Ecto neural progenitor cell (in vitro differentiated cells): ENCODE results near the gene PHTF1.
"Not testable (repeated sequence)": the region's sequence is repeated elsewhere in the genome, so short reads cannot be mapped to it uniquely, and the experiment has no call there.

ENCODE experiments used
- DNase-seq: peaks from one replicate; pipeline ENCODE4 v3.0.0-alpha.2; 2018; ENCODE audit warnings: low spot score

PHTF1 gene

DNA sequence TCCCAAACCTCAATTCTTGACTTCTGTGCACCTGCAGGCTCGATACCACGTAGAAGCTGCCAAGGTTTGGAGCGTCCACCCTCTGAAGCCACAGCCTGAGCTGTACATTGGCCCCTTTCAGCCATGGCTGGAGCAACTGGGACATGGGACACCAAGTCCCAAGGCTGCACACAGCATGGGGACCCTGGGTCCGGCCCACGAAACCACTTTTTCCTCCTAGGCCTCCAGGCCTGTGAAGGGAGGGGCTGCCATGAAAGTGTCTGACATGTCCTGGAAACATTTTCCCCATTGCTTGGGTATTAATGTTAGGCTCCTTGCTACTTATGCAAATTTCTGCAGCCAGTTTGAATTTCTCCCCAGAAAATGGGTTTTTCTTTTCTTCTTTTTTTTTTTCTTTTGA lies 40.7 kb downstream of the PHTF1 start:
- DNase-seq, result not testable (repeated sequence)

DNA sequence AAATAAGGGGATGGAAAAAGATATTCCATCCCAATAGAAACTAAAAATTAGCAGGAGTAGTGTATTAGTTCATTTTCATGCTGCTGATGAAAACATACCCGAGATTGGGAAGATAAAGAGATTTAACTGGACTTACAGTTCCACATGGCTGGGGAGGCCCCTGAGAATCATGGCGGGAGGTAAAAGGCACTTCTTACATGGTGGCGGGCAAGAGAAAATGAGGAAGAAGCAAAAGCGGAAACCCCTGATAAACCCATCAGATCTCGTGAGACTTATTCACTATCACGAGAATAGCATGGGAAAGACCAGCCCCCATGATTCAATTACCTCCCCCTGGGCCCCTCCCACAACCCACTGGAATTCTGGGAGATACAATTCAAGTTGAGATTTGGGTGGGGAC lies 41.8 kb downstream of the PHTF1 start:
- not testable (repeated sequence) for DNase-seq

DNA sequence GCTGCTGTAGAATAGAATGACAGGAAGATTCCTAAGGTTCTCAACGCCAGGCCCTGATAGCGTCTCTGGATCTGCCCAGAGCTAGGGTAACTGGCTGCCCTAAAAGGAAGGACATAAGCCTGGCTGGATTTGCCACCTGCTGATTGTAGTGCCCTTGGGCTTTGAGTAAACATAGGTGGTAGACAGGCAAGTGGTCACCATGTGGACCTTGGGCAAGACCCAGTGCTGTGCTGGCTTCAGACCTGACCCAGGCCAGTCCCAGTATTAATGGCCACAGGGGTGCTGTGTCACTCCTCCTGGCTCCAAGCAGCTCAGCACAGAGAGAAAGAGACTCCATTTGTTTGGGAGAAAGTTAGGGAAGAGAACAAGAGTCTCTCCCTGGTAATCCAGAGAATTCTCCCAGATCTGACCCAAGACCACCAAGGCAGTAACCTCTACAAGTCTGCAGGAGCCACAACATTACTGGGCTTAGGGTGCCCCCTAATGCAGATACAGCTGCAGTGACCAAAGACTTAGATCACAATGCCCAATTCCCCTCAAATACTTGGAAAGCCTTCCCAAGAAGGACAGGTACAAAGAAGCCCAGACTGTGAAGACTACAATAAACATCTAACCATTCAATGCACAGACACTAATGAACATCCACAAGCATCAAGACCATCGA lies 44.5 kb downstream of the PHTF1 start:
- DNase-seq, result no peak

DNA sequence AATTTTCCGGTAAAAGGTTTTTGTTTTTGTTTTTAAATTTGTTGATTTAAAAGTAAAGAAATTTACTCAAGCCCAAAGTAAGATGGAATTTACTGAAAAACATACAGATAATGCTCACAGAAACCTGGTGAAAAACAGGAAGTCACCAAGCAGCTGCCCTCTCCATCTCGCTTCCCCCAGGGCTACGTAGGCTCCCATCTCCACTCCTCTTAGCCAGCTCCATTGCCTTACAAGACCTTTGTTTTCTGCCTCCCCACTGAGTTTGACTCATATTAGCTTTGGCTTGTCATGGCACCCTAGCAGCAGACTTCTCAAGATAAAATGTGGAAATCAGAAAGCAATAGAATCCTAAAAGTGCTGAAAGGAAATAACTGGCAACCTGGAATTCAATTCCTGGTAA lies 57.9 kb downstream of the PHTF1 start:
- DNase-seq, result no peak

GRCh38 chr1:113694910-113695309 lies 64.4 kb downstream of the PHTF1 start:
- DNase-seq, result no peak

DNA sequence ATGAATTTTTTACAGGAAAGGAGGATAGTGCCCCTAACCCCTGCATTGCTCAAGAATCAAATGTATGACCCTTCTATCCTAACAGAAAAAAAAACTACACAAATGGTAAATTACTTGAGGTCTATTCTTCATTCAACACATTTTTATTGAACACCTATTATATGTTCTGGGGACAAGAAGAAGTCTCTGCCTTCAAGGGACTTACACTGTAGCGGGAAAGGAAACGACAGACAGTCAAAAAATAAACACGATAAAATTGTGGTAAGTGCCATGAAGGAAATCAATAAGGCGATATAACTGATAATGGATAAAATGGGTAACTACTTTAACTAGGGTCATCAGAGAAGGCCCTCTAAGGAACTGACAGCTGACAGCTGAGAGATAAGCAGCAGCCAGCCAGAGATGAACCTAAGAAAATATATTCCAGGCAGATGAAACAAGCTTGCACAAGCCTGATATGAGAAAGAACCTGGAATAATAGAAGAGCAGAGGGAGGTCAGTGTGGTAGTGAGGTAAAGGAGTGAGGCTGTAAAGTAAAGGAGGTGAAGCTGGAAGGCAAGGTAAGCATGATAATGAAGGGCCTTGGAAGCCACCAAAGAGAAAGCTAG lies 66.4 kb downstream of the PHTF1 start:
- DNase-seq, result no peak

GRCh38 chr1:113692342-113692741 lies 66.9 kb downstream of the PHTF1 start:
- no peak for DNase-seq

DNA sequence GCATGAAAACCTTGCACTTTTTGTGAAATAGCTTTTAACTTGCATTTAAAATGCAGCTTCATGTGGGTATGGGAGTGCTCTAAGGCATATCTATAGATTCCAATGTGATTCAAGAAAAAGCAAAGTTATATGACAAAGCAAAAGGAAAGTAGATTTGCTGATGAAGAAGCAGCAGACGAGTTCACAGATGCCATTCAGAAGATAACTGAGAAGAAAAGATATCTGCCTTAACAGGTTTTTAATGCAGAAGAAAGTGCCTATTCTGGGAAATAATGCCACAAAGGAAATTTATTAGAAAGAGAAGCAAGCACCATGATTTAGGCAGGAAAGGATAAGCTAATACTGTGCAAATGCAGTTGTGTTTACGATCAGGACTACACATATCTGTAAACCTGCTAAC lies 68.1 kb downstream of the PHTF1 start:
- no peak for DNase-seq

- no peak for DNase-seq
These were observed 72.2 kb downstream of the PHTF1 start for GRCh38 chr1:113686891-113687618.

- no peak for DNase-seq
These were observed 75.1 kb downstream of the PHTF1 start for GRCh38 chr1:113684153-113684541.

- no peak for DNase-seq
These were observed 75.7 kb downstream of the PHTF1 start for GRCh38 chr1:113683384-113684152.

GRCh38 chr1:113681596-113682337 lies 77.5 kb downstream of the PHTF1 start:
- DNase-seq, result no peak

- no peak for DNase-seq
These were observed 81.2 kb downstream of the PHTF1 start for GRCh38 chr1:113678159-113678469.

DNA sequence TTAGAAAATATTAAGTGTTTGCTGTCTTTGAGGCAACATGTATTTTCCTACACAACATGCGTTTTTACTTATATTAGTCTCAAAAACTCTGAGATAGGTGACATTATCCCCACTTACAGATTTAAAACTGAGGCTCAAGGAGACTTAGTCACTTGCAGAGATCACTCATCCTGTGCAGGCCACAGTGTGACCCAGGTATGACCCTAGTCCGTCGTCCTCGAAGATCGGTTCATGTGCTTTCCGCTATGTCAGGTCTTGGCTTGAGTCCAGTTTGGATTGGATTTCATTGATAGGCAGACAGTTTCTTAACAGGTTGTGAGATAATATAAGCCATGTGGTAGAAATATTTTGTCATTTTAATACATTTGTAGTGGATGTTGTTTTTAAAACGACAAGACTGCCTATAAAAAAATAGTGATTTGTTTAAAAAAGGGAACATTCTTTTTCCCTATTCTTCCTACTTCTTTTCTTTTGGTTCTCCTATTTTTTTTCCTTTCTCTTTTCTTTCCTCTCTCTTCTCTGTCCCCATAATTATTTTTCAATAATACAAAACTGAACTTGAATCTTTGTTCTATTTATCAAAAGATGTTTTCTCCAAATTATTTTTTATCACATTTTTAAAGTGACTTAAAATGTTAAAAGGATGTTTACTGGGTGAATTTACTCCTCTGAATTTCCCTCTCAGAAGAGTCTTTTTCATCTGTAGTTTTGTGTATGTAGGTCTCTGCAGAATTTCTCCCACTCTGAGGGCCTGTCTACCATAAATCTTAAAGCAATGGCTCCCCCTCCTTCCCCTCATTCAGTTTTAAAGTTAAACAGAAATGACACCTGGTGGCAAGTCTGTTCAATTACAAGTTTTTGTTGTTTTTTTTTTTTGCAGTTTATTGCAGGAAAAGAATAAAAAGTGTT lies 81.8 kb downstream of the PHTF1 start:
- DNase-seq, result no peak

GRCh38 chr1:113676524-113676923 lies 82.8 kb downstream of the PHTF1 start:
- no peak for DNase-seq

GRCh38 chr1:113675302-113675701 lies 84.0 kb downstream of the PHTF1 start:
- DNase-seq, result no peak

DNA sequence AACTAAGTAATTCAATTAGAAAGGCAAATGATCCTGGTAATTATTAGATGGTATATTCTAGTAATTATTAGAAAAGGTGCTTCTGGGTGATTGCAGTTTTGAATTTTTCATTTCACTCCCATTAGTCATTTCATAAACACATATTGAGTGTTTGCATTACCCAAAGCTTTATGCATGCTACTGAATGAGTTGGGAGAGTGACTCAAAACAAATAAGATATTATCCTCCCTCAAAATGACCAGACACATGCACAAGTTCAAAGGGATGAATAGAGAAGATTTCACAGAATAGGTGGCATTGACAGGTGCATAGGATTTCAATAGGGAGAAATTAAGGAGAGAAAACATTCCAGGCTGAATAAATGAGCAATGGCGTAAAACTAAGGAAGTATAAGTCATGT lies 84.7 kb downstream of the PHTF1 start:
- no peak for DNase-seq

- no peak for DNase-seq
These were observed 86.8 kb downstream of the PHTF1 start for GRCh38 chr1:113672491-113672890.

DNA sequence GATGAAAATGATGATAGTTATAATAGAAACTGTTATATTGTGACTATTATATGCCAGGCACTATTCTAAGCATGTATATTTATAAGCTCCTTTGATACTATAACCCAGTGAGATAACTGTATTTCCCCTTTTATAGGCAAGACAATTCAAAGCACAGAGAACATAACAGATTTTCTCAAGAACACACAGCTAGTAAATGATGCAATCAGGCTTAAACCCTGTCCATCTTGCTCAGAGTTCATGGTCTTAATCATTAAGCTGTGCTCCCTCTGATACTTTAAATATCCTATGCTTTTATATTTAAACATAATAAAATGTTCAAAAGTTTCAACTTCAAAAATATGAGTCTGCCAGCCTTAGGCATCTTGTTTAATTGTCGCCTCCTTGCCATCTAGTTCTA lies 88.6 kb downstream of the PHTF1 start:
- DNase-seq, result no peak

DNA sequence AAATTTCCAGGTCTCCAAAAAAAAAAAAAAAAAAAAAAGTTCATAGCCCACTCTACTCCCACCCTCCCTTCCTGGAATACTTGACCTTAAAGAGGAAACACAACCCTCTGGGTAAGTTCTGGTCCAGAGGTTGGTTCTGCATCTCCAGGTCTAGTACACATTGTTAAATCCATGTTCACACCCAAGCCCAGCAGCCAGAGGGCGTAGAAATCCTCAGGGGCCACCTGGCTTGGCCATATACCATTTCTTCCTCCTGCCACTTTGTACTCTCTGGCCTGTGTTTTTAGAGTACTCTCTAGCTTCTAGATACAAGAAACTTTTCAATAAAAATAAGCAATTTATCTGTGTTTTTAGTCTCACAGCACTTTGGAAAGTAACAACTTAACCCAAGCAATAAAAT lies 89.3 kb downstream of the PHTF1 start:
- no peak for DNase-seq

- no peak for DNase-seq
These were observed 93.2 kb downstream of the PHTF1 start for GRCh38 chr1:113666126-113666525.
